Measurements from ENCODE around the gene MSI2. TPM values are rescaled to one million over a fixed set of nuclear protein-coding genes. Genes with fewer than 3 reads are reported as not detected.

MSI2 gene
- total and polyA plus RNA-seq, 2 donors (not counting 1 experiment from before 2014, with no cell fraction given): 16.1 to 196 TPM

DNA sequence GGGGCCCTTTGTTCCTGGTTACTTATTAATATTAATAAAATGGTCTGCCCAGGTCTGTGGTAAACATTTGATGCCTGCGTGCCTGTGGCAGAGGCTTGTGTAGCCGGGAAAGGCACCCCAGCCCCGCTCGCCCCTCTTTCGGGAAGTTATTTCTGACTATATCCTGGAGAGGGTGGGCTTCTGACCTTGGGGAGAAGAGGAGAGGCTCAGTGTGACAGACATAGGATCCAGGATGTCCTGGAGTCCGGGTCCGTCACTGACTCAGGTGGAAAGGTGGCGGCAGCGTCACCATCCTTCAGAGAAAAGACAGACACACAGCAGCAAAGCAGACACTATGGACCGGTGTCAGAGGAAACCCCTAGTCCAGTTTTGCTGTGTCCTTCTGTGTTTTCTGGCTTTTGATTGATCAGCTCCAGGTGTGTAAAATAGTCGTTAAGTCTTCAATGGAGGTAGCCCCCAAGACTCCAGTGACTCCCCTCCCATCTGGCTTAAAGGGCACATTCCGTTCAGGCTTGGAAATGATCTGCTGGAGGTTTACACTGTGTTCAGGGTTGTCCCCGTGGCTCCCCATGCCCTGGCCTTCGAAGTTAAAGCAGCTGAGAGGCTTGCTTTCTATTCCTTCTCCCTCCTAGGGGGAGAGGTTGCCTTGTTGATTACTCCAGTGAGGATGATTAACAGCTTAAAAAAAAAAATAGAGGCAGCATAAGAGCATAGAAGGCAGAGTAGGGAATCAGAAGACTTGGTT lies 407.2 kb downstream of the MSI2 start:
- CTCF ChIA-PET: interaction anchor here (0.5 to 6.5 kb wide), 4 partner anchors 8 to 223 kb away, joined by 3 to 43 read pairs (median 3); no protein-coding TSS in a partner anchor
- Histone ChIP-seq H3K4me1 (ENCODE audit: control insufficient read depth in 2 of 2, insufficient read depth in 2 of 2, low read length in 2 of 2) (peaks cover 24 to 37% of the 10 kb centered on the region in 2 donors), H3K79me2 (ENCODE audit: control insufficient read depth, insufficient read depth, low read length) (no peaks in the 10 kb centered on the region), H3K27ac (ENCODE audit: low read length in 2 of 2) (no peak overlapping the region), H3K4me2 (replicated peaks; ENCODE audit: low read depth, low read length, poor library complexity, severe bottlenecking) (no peak overlapping the region), H3K27me3 (replicated peaks in 1 of 4; ENCODE audit: control extremely low read depth in 1 of 4, control insufficient read depth in 3 of 4, insufficient read depth in 4 of 4, low read length in 3 of 4) (no peaks in the 10 kb centered on the region), H2AFZ (ENCODE audit: insufficient read depth, low read depth, low read length, poor library complexity, severe bottlenecking) (no peak overlapping the region), H3K4me3 (ENCODE audit: control extremely low read depth in 1 of 5, extremely low read depth in 1 of 5, insufficient read depth in 1 of 5, low read depth in 2 of 5, low read length in 4 of 5) (no peak overlapping the region), H3K36me3 (replicated peaks in 1 of 2; ENCODE audit: control extremely low read depth in 1 of 2, control insufficient read depth in 1 of 2, extremely low read depth in 1 of 2, insufficient read depth in 2 of 2, low read length in 1 of 2) (peaks cover 0 to 5% of the 10 kb centered on the region in 2 experiments), H3K9ac (ENCODE audit: low read length) (no peak overlapping the region), H3K9me3 (ENCODE audit: control extremely low read depth in 1 of 3, control insufficient read depth in 2 of 3, insufficient read depth in 1 of 3, low read length in 2 of 3) (no peaks in the 10 kb centered on the region), H4K20me1 (ENCODE audit: control insufficient read depth, insufficient read depth, low read length, poor library complexity, severe bottlenecking) (no peaks in the 10 kb centered on the region)
- peak overlapping the region; percentile 15 for H3K27ac Mint-ChIP-seq
- H3K9me3 Mint-ChIP-seq (ENCODE audit: insufficient read depth): no peaks in the 10 kb centered on the region
- no peak for DNase-seq
- no peak for ATAC-seq (ENCODE audit: low read depth)
- TF ChIP-seq EZH2 (IDR thresholded peaks at IDR 0.05; ENCODE audit: borderline replicate concordance, insufficient read depth, low read depth, low read length, poor library complexity, severe bottlenecking) (no peak), CTCF (IDR thresholded peaks at IDR 0.05) (no peak)
- 98% methylated on average over 5 of the region's 14 CpGs for WGBS (ENCODE audit: insufficient coverage)
- POLR2A ChIA-PET: no interaction called here
- H3K27me3 Mint-ChIP-seq: no peaks in the 10 kb centered on the region
- intact Hi-C loops (cut with micrococcal nuclease): no loop called here
- peaks cover 35% of the 10 kb centered on the region for H3K4me1 Mint-ChIP-seq
- no peak overlapping the region for H3K4me3 Mint-ChIP-seq

GRCh38 chr17:57665128-57665527 lies 408.8 kb downstream of the MSI2 start:
- Histone ChIP-seq H3K9me3 (ENCODE audit: control extremely low read depth in 1 of 3, control insufficient read depth in 2 of 3, insufficient read depth in 1 of 3, low read length in 2 of 3) (no peaks in the 10 kb centered on the region), H4K20me1 (ENCODE audit: control insufficient read depth, insufficient read depth, low read length, poor library complexity, severe bottlenecking) (no peaks in the 10 kb centered on the region), H3K4me1 (ENCODE audit: control insufficient read depth in 2 of 2, insufficient read depth in 2 of 2, low read length in 2 of 2) (peaks cover 24 to 37% of the 10 kb centered on the region in 2 donors), H3K27ac (ENCODE audit: low read length in 2 of 2) (peak overlapping the region in 1 of 2 donors; percentile 6), H3K4me2 (replicated peaks; ENCODE audit: low read depth, low read length, poor library complexity, severe bottlenecking) (peak overlapping the region; percentile 37), H3K36me3 (replicated peaks in 1 of 2; ENCODE audit: control extremely low read depth in 1 of 2, control insufficient read depth in 1 of 2, extremely low read depth in 1 of 2, insufficient read depth in 2 of 2, low read length in 1 of 2) (peaks cover 0 to 3% of the 10 kb centered on the region in 2 experiments), H3K27me3 (replicated peaks in 1 of 4; ENCODE audit: control extremely low read depth in 1 of 4, control insufficient read depth in 3 of 4, insufficient read depth in 4 of 4, low read length in 3 of 4) (no peaks in the 10 kb centered on the region), H2AFZ (ENCODE audit: insufficient read depth, low read depth, low read length, poor library complexity, severe bottlenecking) (no peak overlapping the region), H3K9ac (ENCODE audit: low read length) (no peak overlapping the region), H3K79me2 (ENCODE audit: control insufficient read depth, insufficient read depth, low read length) (no peaks in the 10 kb centered on the region), H3K4me3 (ENCODE audit: control extremely low read depth in 1 of 5, extremely low read depth in 1 of 5, insufficient read depth in 1 of 5, low read depth in 2 of 5, low read length in 4 of 5) (no peak overlapping the region)
- DNase-seq: no peak
- Mint-ChIP-seq H3K9me3 (ENCODE audit: insufficient read depth) (no peaks in the 10 kb centered on the region), H3K4me3 (no peak overlapping the region), H3K4me1 (peaks cover 35% of the 10 kb centered on the region), H3K27me3 (no peaks in the 10 kb centered on the region), H3K27ac (no peak overlapping the region)
- ChIA-PET POLR2A (no interaction called here), CTCF (interaction anchor here (0.8 to 2.2 kb wide), 5 partner anchors 8 to 422 kb away, joined by 3 to 12 read pairs (median 4); no protein-coding TSS in a partner anchor)
- intact Hi-C loops (cut with micrococcal nuclease): no loop called here
- no peak for ATAC-seq (ENCODE audit: low read depth)
- TF ChIP-seq CTCF (IDR thresholded peaks at IDR 0.05): no peak
- no peak for TF ChIP-seq EZH2 (IDR thresholded peaks at IDR 0.05; ENCODE audit: borderline replicate concordance, insufficient read depth, low read depth, low read length, poor library complexity, severe bottlenecking)
- 89% methylated on average over 3 of the region's 5 CpGs for WGBS (ENCODE audit: insufficient coverage)

All from B cell (primary cell).